Stimulated activated CD4-positive, alpha-beta T cell treated with anti-CD3 and anti-CD28 coated beads, Interleukin-1b, Interleukin-23, amount 100 ng/mL, for 4 hours (primary cell): ENCODE data around the gene PLAGL1.

Experiments used
- DNase-seq, 2 donors: peaks; one replicate each; pipeline ENCODE4 v3.0.0-alpha.2; 2020; ENCODE audit warnings: low read depth in 2 of 2

PLAGL1 gene

DNA sequence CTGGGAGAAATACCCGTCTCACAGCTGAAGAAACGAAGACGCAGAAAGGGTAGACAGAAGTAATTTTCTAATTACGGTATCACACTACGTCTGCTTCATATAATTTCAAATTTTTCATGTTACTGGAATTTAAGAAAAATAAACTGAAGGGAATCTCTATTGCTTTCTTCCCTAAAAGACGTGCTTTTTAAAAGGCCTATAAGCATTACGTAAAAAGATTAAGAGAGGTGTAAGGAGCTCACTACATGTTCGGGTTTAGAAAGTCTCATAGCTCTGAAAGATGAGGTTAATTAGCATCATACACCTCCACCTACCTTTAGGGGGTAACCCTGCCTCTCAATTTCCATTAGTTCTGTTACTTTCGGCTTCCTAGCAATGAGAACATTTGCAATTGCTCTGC is 787 bp upstream of the PLAGL1 start:
- no peak for DNase-seq

DNA sequence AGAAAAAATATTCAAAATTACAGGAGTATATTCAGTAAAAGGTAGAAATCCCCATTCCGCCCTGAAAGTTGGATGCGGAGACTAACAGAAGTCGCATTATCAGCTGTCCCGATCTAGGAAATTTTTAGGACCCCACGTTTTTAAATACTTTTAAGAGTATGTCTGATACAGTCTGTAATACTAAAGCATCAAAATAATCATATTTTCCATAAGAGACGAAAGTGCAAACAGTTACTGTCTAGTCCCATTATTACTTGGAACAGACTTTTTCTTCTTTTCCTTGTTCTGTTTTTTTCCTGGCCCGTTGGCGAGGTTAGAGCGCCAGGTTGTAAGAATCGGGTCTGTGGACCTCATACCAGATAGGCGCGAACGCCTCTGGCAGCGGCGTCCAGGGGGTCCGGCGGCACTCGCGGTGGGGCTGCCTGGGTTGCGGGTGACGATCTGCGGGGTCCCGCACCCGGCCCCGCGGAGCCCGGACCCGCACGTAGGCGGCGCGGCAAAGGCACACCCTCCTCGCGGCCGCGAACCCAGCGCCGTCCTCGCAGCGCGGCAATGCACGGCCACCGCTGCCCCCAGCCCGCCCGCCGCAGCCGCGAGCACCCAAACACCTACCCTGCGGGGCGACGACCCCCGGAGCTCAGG is 460 bp downstream of the PLAGL1 start:
- DNase-seq, result no peak

DNA sequence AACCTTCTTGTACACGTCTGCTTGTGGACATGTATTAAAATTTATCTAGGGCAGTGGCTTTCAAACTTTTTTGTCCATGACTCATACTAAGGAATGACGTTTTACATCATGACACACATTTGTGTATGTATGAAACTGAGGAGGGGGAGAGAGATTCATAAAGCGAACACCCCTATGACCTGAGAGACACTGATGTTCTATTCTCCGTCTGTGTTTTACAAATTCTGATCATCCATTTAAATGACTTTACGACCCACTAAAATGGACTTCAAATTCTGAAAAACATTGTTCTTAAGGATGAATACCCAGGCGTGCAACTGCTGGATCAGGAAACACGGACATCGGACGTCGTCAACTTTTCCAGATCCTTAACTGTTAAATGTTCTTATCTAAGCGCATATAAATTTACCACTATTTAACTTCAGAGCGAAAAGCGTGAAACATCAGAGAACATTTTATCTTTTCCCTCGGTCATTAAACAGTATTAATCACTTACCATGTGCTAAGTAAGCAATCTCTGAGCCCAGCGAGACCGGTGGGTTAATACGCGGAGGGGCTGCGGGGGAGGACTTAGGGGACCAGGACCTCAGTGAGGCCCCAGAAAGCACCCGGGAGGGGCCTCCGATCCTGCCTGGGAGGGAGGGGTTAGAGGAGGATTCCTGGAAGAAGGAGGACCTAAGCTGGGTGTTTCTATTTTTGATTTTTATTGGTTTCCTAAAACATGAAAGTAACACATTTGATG is 1.2 kb downstream of the PLAGL1 start:
- no peak for DNase-seq

DNA sequence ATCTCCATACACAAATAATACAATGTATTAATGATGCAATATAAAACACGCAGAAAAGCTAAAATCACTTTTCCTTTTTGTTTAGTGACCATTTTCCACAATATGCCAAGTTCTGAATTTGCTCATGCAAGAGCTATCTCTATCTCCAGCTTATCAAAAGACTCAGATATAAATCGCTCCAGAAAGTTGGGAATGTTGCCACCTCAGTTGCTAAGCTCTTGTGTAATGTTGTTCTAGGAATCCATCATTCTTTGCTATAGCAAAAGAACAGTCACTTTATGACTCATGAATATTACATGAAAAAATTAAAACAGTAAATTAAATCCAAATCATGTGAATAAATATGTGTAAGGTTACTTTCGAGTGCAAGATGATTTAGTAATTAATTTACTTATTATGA is 8.7 kb downstream of the PLAGL1 start:
- DNase-seq, result no peak

DNA sequence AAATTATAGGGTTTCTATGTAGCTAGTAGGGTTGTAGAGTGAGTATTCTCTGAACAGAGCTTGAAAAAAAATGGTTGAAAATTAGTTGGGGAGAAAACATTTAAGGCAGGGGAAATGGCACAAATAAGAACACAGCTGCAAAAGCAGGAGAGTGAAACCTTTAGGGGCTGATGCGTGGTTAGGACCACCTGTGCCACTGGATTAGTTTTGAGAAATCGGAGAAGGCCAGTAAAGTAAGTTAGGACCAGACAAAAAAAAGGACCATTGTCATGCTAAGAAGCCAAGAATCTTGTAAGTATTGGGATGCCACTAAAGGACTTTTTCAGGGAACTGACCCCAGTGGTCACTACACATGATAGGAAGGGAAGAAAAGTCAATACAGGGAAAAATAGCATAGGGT is 9.4 kb downstream of the PLAGL1 start:
- DNase-seq, result no peak

DNA sequence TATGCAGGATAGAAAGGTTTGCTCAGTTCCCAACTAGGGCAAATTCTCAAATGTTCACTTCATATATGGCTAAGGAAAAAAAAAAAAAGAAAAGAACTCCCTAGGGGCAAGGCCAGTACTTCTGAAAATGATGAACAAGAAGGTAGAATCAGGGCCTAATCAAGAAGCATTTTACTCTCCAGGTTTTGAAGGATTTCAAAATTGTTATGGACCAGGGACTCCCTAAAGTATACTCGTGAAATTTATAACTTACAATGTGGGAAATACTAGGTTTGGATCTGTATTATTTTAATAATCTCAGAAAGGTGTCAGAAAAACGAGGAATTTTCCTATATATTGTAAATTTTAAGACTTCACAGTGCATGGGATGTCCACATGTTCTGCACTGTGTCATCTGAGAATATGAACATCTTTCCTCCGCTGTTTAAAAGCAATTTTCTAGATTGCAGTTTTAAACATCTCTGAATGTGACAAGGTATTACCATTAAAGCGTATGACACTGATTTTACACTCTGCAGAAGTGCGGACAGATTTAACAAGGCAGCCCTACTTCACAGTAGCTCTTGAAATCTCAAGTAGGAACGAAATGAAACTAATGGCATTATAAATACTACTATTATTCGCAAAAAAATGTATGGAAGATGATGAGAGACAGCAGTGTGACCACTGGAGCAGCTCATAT is 14.0 kb downstream of the PLAGL1 start:
- no peak for DNase-seq

DNA sequence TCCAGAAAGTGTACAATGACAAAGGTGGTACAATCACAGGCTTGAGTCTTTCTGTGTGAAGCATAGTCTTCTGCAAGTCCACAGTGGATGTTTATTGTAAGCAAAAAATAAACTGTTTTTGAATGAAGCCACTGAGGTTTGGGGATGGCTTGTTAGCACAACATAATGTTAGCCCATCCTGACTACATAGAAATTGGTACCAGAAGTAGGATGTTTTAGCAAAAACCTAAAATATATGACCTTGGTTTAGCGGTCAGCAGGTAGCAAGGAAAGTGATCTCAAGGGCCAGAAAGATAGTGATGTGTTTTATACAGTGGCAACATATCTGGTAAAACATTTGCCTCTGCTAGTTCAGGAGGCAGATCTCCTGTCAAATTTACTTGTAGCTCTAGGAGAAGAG is 15.8 kb downstream of the PLAGL1 start:
- DNase-seq, result no peak

DNA sequence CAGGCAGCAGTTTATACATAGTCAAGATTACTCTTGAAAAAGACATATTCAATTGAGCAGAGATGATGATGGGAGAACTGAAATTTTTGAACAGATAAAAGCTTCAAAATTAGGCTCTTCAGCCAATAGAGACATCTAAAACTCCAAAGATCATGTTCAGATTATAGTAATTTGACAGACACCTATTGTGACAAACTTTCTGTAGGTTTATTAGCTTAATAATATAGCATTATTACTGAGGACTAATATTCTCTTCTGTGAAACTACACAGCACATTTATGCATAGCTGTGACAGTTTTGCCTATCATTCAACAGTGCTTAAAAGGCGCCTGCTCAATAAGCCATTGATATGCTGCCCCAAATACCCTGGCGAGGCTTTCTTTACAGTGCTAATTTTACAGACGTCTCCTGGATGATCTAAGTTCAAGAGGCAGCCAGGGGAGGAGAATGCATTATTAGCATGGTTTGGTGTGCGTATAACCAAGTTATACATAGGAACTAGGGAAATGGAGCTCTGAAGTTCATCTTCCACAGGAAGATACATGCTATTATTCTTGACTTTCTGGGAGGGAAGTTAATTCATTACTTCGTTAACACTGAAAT is 21.5 kb downstream of the PLAGL1 start:
- DNase-seq, result no peak

DNA sequence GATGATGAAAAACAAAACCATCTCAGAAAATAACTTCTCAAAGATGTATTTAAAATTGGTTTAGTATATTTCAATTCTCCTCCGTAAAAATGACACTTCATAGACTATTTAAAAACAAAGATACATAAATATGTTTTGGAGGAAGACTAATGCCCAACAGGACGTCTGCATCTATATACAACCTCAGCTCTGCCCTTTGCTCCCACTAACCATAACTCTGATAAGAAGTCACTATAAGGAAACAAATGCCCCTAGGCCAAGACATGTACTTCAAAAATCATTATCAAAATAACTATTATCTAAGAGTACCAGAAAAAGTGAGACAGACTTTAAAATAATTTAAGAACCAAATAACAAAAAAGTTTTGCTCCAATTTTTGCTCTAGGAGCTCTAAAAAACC is 23.4 kb downstream of the PLAGL1 start:
- no peak for DNase-seq

DNA sequence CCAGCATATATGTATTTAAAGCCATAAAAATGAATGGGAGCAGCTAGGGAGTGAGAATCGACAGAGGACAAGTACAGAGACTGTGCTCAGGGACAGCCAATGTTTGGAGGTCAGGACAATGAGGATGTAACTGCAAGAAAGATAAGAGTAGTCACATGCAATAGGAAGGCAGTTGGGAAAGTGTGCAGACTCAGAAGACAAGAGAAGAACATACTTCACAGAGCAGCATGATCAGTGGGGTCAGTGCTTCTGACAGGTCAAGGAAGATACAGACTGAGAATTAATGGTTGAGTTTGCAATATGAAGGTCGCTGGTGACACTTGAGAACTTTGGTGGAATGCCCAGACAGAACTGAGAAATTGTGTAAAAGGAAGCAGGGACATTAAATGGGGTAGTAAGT is 25.1 kb downstream of the PLAGL1 start:
- DNase-seq, result no peak

DNA sequence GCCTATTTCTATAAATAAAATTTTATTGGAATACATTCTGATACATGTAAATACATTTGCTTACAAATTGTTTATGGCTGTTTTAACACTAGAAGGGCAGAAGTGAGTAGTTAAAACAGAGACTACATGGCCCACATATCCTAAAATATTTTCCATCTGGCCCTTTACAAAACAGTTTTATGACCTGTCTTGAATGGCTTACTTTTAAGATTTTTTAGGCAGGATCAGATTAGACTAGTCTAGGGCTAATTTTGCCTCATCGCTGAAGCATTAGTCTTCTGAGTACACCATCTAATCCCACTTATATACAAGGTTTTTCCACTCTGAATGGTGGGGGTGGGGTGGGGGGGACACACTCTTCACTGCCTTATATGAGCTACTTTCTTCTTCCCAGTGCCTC is 27.1 kb downstream of the PLAGL1 start:
- no peak for DNase-seq

DNA sequence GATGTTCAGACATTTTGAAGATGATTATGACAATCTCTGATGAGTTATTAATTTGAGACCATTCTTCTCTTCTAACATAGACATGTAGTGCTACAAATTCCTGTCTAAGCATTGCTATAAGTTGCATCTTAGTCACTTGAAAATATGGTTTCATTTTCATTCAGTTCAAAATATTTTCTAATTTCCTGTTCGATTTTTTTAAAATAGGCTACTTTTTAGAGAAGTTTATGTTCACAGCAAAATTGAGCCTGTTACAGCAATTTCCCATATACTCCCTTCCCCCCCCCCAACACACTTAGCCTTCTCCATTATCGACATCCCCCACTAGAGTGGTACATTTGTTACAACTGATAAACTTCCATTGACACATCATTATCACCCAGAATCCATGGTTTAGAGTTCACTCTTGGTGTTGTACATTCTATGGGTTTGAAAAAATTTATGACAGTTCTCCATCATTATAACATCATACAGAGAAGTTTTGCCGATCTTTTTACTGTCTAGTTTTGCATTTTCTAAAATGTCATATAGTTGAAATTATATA is 31.2 kb downstream of the PLAGL1 start:
- no peak for DNase-seq

DNA sequence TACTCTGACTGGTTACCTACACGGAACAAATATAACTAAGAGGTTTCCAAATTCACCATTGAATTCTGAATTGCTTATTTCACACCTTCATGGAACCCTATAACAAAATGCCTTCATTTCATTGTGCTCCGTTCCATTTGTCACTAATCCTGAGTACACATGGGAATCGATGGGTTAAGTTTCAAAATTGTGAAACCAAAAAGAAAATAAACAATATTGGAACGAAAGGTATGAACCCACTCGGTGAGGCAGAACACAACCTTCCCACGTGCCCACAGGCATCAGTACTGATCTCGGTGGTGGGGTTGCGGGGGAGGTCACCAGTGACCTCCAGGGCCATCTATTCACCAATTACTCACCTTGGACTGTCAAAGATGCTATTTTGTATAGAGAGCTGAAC is 34.0 kb downstream of the PLAGL1 start:
- DNase-seq, result no peak

DNA sequence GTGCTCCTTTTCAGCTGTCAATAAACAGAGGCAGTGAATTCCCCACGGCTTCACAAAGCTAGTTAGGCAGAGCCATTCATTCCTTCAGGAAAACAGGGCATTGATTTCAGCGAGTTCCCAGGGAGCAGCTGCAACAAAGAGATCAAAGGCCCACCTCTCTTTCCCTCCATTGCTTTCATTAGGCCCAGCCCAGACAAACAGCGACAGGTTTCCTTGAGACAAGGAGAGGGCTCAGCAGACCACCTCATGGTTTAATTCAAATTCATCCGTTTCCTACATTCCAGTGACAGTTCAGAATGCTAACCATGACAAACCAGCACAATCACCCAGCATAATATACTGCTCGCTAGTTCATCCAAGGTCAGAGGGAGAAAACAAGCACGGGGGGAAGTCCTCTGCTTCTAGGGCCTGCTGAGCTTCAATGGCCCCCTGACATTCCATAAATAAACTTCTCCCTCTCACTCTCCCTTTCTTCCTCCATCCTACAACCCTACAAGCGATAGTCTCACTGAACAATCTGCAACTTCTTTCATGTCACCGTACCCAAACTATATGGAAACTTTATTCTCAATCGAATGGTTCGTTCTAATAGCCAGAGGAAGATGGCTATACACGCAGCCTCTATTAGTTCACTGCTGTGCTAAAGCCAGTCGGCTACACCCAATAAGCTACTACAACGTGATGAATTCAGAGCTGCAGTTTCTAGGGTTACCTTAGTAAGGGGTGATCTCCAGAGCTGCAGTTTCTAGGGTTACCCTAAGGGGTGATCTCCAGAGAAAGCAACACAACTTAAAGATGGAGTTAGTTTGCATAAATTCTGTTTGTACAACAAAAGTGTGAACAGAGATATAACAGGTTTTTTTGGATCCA is 34.7 kb downstream of the PLAGL1 start:
- no peak for DNase-seq

DNA sequence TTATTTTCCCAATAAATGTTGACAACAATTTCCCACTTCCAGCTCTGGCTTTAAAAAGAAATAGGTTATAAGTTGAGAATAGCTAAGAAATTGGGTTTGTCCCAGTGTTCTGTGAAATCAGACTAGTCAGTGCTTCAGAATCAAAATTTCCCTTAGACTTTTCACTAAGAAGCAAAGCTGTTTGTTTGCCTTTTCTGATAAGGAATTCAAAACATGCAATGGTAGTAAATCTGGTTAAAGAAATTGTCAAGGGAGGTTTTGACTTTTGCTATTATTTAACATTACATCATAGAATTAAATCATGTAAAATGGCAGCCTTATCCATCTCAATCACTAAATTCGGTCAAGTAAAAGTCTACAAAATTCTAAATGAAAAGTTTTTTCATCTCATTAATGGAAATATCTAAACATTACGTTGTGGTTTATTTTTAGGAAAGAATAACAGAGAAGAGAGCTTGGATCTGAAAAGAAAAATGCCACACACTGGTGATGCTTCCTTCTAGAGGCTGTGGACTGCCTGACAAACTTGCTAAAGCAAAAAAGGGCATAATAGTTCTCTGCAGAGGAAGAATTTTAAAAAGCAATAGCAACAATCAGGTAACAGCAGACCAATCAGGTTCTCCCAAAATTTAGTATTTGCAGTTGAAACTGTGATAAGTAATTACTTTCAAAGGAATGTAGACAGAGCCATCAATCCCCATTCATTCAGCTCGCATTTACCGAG is 36.4 kb downstream of the PLAGL1 start:
- no peak for DNase-seq

DNA sequence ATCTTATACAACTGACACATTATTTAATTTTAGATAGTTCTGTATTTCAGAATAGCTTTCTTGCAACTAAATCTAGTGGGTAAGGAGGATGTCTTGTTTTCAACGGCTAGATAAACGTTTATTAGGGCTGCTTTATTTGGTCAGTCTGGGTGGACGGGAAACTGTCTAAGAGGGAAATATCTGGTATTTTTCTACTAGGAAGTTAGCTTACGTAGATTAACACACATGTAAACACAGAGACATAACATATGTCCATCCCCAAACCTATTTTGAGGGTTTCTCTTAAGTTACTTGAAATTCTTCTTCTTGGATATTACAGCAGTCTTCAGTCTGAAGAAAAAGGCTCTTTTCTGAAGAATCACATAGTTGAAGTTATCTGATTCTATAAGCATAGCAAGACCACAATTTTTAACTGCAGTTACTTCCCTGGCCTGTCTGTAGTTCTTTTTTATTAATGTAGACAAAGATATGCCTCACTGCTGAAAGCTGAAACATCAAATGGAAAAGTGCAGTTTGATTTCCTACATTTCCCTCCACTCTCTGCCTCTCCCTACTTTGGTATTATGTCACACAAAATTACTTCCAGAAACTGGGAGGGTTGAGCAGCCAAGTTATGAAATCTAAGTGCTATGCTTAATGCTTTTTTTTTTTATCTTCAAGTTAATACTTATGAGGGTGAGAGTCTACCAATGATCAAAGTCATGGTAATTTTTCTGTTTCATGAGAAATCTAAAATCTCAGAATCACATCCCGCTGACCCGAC is 37.4 kb downstream of the PLAGL1 start:
- DNase-seq, result no peak

DNA sequence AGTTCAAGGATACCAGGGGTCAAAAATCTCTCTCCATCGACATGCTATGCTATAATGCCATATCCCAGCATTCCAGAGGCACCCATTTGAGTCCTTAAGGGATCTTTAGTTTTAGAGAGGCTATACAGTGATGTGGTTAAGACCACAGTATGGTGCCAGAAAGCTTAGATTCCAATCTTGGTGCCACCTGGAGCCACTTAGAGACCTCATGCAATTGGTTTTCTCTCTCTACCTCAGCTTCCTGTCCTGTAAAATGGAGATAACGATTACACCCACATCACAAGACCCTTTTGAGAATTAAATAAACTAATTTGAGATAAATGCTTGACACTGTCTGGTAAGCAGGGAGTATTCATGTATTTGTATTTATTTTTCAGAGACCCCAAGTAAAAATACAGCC is 39.0 kb downstream of the PLAGL1 start:
- no peak for DNase-seq

DNA sequence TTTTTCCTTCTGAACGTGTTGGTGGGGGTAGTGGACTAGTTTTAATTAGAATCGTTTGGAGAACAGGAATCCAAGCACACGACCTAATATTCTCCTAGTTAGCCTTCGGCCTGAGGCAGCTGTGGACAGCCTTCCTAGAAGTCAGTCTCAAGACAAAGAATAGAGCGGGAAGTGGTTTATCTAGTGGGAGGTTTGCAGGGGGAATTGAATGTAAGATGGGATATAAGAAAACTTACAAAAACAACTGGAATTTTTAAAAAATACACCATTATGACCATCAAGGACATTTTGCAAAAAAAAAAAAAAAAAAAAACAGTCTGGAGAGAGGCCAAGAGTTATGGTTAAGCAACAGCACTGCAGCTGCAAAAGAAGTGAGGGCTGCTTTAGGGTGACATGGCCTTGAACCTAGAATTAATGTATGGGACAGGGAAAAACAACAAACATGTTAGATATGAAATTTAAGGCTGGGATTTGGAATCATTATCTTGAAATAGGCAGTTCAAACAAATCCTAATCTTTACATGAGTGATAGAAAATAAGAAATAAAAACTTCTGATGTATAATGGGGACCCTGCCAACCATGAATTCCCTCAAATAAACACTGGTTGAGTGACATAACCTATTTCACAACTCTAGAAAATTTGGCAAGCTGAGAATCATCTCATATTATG is 40.2 kb downstream of the PLAGL1 start:
- DNase-seq, result no peak

DNA sequence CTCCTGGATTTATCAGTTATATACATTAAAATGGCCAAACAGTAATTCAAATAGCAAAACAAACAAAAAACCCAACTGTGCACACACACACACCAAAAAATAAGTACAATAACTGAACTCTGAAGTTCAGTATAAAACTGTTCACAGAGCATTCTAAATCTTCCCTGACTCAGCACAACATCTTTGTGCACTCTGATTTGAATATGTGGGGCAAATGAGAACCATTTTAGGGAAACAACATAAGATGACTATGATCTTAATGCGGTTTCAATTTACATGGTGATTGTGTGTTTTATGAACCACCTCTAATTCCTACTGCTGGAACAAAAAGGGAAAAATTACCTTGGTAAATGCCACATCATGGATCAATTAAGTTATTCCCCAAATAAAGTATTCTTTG is 41.7 kb downstream of the PLAGL1 start:
- no peak for DNase-seq
